A549 treated with DMSO at 1 μM for 4 hours (cell line): ENCODE data around the gene AGBL1. TPM values are rescaled to one million over a fixed set of nuclear protein-coding genes. Genes with fewer than 3 reads are reported as not detected.

Experiments
- total RNA-seq: library from RNA; stranded (reverse); fragments of 200-300 nt; extraction: Qiagen RNA extraction; gene quantifications from 5 replicates; pipeline ENCODE4 v1.2.3, GENCODE V29; 2022; ENCODE audit warnings: low read depth

AGBL1 gene
- total RNA-seq: not detected in 5 replicates

DNA sequence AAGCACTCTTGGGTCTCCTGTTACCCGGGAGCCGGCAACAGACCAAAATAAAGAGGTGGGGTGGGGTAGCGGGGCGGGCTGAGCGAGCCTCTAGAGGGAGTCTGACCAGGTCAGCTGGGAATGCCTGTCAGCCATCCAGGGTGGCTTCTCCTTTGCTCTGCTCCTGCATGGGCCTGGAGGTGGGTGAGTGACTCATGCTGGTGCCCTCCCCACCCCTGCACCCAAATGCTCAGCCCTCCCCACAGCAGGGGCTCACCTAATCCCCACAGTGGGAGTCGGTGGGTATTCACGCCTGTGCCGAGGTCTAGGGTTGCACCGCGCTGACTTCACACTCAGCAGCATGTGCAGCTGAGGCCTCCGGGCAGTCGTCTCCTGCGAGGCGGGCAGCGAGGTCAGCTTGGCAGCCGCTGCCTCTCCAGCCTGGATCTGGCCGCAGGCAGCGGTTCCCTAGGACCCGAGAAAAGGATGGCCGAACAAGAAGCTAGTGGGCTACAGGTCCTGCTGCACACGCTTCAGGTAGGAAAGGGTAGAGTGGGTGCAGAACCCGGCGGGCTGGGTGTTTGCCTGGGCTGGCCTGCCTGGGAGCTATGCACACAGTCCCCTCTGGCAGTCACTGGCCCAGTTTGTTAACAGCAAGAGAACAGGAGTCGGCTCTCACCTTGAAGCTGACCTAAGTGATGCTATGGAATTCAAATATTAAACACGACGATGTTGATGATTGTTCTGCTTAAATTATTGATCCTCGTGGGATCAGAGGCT lies at the start of gene AGBL1:
TSS of gene AGBL1 (plus strand) at position 364 of the 759 bp plus-strand sequence.

